Measurements from ENCODE around the gene CARD11.
A peak's percentile ranks its signal among the peaks of the same experiment; 100 is the strongest.

Gene CARD11

GRCh38 chr7:2878306-2878705 lies 165.4 kb downstream of the CARD11 start:
- no peak for DNase-seq (ENCODE audit: insufficient read length, low spot score)
- no peak for FAIRE-seq
- no peak for TF ChIP-seq CTCF (IDR thresholded peaks at IDR 0.05; ENCODE audit: insufficient read depth, missing control alignments)

GRCh38 chr7:2876031-2876731 lies 167.5 kb downstream of the CARD11 start:
- DNase-seq (ENCODE audit: insufficient read length, low spot score) (no peak), FAIRE-seq (no peak)
- TF ChIP-seq CTCF (IDR thresholded peaks at IDR 0.05; ENCODE audit: insufficient read depth, missing control alignments), result no peak

- FAIRE-seq (no peak), DNase-seq (ENCODE audit: insufficient read length, low spot score) (peak; percentile 6)
- TF ChIP-seq CTCF (IDR thresholded peaks at IDR 0.05; ENCODE audit: insufficient read depth, missing control alignments), result no peak
Measured at GRCh38 chr7:2873686-2874551, 169.7 kb downstream of the CARD11 start.

- DNase-seq (ENCODE audit: insufficient read length, low spot score) (peak; percentile 5), FAIRE-seq (no peak)
- no peak for TF ChIP-seq CTCF (IDR thresholded peaks at IDR 0.05; ENCODE audit: insufficient read depth, missing control alignments)
Measured at GRCh38 chr7:2873146-2873545, 170.5 kb downstream of the CARD11 start.

- peak; percentile 10 for DNase-seq (ENCODE audit: insufficient read length, low spot score)
- TF ChIP-seq CTCF (IDR thresholded peaks at IDR 0.05; ENCODE audit: insufficient read depth, missing control alignments), result no peak
- FAIRE-seq, result no peak
Measured at GRCh38 chr7:2872296-2872874, 171.3 kb downstream of the CARD11 start.

GRCh38 chr7:2870471-2870931 lies 173.2 kb downstream of the CARD11 start:
- FAIRE-seq (no peak), DNase-seq (ENCODE audit: insufficient read length, low spot score) (peak; percentile 15)
- TF ChIP-seq CTCF (IDR thresholded peaks at IDR 0.05; ENCODE audit: insufficient read depth, missing control alignments), result no peak
